Testis (tissue), 3 donors: Measurements from ENCODE around the gene BCAS3. TPM values are rescaled to one million over a fixed set of nuclear protein-coding genes. Genes with fewer than 3 reads are reported as not detected.

Source experiments
- DNase-seq: peaks from one replicate; pipeline ENCODE4 v3.0.0-alpha.2; 2019
- H3K27ac ChIP-seq, 2 donors: fragments of 200-600 bp; sonication (generic); one replicate each; pipeline ENCODE4 v1.5.1; 2019
- H3K27me3 ChIP-seq: fragments of 200-600 bp; sonication (generic); one replicate; pipeline ENCODE4 v1.5.1; 2019
- H3K36me3 ChIP-seq: fragments of 200-600 bp; sonication (generic); one replicate; pipeline ENCODE4 v1.5.1; 2017; ENCODE audit warnings: low read depth; ENCODE audit errors: missing control alignments
- H3K4me1 ChIP-seq: fragments of 200-600 bp; sonication (generic); one replicate; pipeline ENCODE4 v1.5.1; 2019
- H3K4me3 ChIP-seq, 2 donors: fragments of 200-600 bp; sonication (generic); one replicate each; pipeline ENCODE4 v1.5.1; 2017 to 2019
- H3K9me3 ChIP-seq: fragments of 200-600 bp; sonication (generic); one replicate; pipeline ENCODE4 v1.5.1; 2017
- POLR2A ChIP-seq: fragments of 450-650 bp; IDR thresholded peaks from one replicate; pipeline ENCODE4 v1.6.1; 2017; ENCODE audit warnings: antibody characterized with exemption, mild to moderate bottlenecking, moderate library complexity
- WGBS, 2 donors: methylation state at CpG; one replicate each; pipeline ENCODE4 v1.1.5; 2018; 5-methylcytosine and 5-hydroxymethylcytosine counted together
- intact Hi-C: fragments of 100-400 bp; cut with DNase I; formaldehyde crosslinking; loops from one replicate; pipeline ENCODE4 v1.15.1; 2023; ENCODE audit warnings: low total_unique reads
- polyA plus RNA-seq: library from polyadenylated mRNA; stranded (reverse); fragments of 350-450 nt; fragmentation: Illumina TruSeq; extraction: RNeasy Lipid Tissue Mini Kit (QIAGEN cat#74804); gene quantifications from one replicate; pipeline ENCODE4 v1.2.3, GENCODE V29; 2014; ENCODE audit warnings: low read depth, low replicate concordance; ENCODE audit not compliant: insufficient read depth
- total RNA-seq, 2 donors: library from RNA; depleted of rRNA; stranded (reverse); fragments of >200 nt; gene quantifications; one replicate each; pipeline ENCODE4 v1.2.3, GENCODE V29; 2016
- TF ChIP-seq, protein P1 (sequence below), 3 experiments: fragments of 450-650 bp in 2 of 3; fragments of 200-600 bp in 1 of 3; sonication (generic) in 1 of 3; IDR thresholded peaks; one replicate each; pipeline ENCODE4 v1.5.1; 2016 to 2019; ENCODE audit warnings: antibody characterized with exemption in 3 of 3, mild to moderate bottlenecking in 2 of 3, moderate library complexity in 1 of 3

Gene BCAS3
- total and polyA plus RNA-seq, 3 donors from 2014 or later, result 54.8 to 96.7 (median 73.0) TPM

DNA sequence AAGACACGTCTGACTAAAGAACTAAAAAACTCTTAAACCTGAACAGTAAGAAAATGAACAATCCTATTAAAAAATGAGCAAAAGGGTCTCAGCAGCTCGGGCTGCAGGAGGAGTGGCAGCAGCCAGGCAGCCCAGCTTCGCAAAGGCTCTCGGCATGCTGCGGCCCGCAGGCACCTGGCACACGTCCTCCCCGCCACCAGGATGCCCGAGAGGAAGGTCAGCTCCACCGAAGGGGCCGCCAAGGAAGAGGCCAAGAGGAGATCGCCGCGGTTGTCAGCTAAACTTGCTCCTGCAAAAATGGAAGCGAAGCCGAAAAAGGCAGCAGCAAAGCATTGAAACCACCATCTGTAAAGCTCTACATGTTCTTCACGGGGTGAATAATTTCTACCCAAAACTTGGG, 173.5 kb downstream of the BCAS3 start:
- intact Hi-C loops, result no loop called here
- Histone ChIP-seq H3K27me3 (no peaks in the 10 kb centered on the region), H3K4me3 (no peak overlapping the region), H3K4me1 (no peaks in the 10 kb centered on the region), H3K36me3 (no peaks in the 10 kb centered on the region), H3K27ac (no peak overlapping the region), H3K9me3 (no peaks in the 10 kb centered on the region)
- TF ChIP-seq POLR2A, result no peak
- TF ChIP-seq, protein P1, sequence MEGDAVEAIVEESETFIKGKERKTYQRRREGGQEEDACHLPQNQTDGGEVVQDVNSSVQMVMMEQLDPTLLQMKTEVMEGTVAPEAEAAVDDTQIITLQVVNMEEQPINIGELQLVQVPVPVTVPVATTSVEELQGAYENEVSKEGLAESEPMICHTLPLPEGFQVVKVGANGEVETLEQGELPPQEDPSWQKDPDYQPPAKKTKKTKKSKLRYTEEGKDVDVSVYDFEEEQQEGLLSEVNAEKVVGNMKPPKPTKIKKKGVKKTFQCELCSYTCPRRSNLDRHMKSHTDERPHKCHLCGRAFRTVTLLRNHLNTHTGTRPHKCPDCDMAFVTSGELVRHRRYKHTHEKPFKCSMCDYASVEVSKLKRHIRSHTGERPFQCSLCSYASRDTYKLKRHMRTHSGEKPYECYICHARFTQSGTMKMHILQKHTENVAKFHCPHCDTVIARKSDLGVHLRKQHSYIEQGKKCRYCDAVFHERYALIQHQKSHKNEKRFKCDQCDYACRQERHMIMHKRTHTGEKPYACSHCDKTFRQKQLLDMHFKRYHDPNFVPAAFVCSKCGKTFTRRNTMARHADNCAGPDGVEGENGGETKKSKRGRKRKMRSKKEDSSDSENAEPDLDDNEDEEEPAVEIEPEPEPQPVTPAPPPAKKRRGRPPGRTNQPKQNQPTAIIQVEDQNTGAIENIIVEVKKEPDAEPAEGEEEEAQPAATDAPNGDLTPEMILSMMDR (IDR thresholded peaks at IDR 0.05), result no peak
- no peak for DNase-seq
- 67 to 76% methylated on average over 17 of the region's 17 CpGs for WGBS, 2 donors

DNA sequence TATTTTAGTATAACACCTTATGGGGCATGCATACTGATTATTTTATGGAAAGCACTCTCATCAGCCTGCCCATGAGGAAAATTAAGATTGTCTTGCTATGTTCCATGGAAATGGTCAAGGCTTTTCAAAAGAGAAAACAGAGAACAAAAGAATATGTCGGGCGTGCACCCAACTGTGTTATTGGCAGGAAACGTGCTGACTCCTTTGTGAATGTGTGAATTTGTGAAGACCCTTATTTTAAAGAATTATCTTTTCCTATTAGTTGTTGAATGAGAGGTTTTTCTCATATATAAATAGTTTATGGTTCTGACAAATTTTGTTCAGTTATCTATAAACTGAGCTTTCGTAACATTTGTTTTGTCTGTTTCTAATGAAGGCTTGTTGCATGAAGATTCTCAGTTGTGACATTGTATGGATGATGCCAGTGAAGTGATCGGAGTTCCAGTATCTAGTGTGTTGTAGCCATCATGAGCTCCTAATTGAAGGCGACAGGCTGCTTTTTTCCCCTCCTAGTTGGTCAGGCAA, 180.0 kb downstream of the BCAS3 start:
- DNase-seq, result no peak
- WGBS, 2 donors, result 89 to 92% methylated on average over 6 of the region's 6 CpGs
- H3K4me1 ChIP-seq, result no peaks in the 10 kb centered on the region
- no peaks in the 10 kb centered on the region for H3K9me3 ChIP-seq
- intact Hi-C loops, result no loop called here
- H3K4me3 ChIP-seq, result no peak overlapping the region
- H3K27me3 ChIP-seq, result no peaks in the 10 kb centered on the region
- H3K36me3 ChIP-seq, result no peaks in the 10 kb centered on the region
- no peak overlapping the region for H3K27ac ChIP-seq
- TF ChIP-seq, protein P1 (IDR thresholded peaks at IDR 0.05), result no peak
- no peak for TF ChIP-seq POLR2A

DNA sequence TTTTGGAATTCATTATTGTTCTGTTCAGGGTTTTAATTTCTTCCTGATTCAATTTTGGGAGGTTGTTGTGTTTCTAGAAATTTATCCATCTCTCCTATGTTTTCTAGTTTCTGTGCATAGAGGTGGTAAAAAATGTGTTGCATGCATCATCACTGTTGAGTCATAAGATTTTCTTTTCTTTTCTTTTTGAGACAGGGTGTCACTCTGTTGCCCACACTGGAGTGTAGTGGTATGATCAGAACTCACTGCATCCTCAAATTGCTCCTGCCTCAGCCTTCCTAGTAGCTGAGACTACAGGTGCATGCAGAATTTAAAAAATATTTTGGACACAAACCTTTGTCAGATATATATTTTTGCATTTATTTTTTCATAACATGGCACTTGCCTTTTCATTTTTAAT, 184.8 kb downstream of the BCAS3 start:
- Histone ChIP-seq H3K4me3 (no peak overlapping the region), H3K36me3 (no peaks in the 10 kb centered on the region), H3K27me3 (no peaks in the 10 kb centered on the region), H3K9me3 (no peaks in the 10 kb centered on the region), H3K27ac (no peak overlapping the region), H3K4me1 (no peaks in the 10 kb centered on the region)
- no peak for DNase-seq
- TF ChIP-seq, protein P1 (IDR thresholded peaks at IDR 0.05), result no peak
- no peak for TF ChIP-seq POLR2A
- intact Hi-C loops, result no loop called here

DNA sequence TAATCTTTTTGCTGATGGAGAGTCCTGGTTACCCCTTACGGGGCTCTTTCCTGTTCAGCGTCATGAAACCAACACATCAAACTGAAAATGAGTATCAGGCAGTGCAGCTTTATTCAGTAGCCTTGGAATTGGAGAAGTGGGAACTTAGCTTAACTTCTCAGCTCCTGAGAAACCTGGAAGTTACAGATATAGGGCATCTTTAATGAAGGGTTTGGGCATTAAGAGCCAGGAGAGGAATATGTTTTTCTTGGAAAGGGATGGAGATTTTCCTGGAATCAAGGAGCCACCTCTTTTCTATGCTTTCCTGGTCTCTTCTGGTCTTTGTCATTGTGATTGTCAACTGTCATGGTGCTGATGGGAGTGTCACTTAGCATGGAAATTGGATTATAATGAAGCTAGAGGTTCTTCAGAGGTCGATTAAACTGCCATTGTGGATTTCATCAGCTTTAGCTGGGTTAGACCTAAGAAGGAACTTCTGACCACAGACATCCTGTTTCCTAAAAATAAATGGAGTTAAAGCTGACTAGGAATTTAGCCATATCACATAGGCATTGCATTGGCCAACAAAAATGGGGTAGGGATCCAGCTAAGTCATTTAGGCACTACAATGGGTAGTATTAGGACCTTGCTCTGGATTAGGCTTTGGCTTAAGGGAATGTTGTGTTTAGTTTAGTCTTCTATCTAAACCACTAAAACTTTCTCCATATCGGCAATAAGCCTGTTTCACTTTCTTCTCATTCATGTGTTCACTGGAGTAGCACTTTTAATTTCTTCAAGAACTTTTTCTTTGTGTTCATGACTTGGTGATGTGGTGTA, 186.4 kb downstream of the BCAS3 start:
- TF ChIP-seq, protein P1 (IDR thresholded peaks at IDR 0.05), result no peak
- no peak for TF ChIP-seq POLR2A
- WGBS, 2 donors, result 82 to 85% methylated on average over 4 of the region's 4 CpGs

DNA sequence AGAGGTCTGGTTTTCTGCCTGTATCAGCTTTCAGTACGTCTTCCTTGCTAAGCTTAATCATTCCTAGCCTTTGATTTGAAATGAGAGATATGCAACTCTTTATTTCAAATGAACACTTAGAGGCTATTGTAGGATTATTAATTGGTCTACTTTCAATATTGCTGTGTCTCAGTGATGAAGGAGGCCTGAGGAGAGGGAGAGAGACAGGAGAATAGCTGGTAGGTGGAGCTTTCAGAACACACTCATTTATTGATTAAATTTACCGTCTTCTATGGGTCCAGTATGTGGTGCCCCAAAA, 187.0 kb downstream of the BCAS3 start:
- TF ChIP-seq, protein P1 (IDR thresholded peaks at IDR 0.05), result no peak
- TF ChIP-seq POLR2A, result no peak
- no peaks in the 10 kb centered on the region for H3K27me3 ChIP-seq
- no peaks in the 10 kb centered on the region for H3K9me3 ChIP-seq
- no peaks in the 10 kb centered on the region for H3K4me1 ChIP-seq
- DNase-seq, result no peak
- intact Hi-C loops, result no loop called here
- WGBS, 2 donors, result 77 to 83% methylated on average over 2 of the region's 2 CpGs
- H3K27ac ChIP-seq, result no peak overlapping the region
- no peaks in the 10 kb centered on the region for H3K36me3 ChIP-seq
- no peak overlapping the region for H3K4me3 ChIP-seq

More for the DNA sequence above, 186.4 kb downstream of the BCAS3 start:
- no peaks in the 10 kb centered on the region for H3K36me3 ChIP-seq
- no peak overlapping the region for H3K27ac ChIP-seq
- H3K9me3 ChIP-seq, result no peaks in the 10 kb centered on the region
- no peaks in the 10 kb centered on the region for H3K27me3 ChIP-seq
- DNase-seq, result no peak
- no peak overlapping the region for H3K4me3 ChIP-seq
- no peaks in the 10 kb centered on the region for H3K4me1 ChIP-seq
- intact Hi-C loops, result no loop called here
